Calu3 (cell line): ENCODE data around the gene SVEP1. TPM values are rescaled to one million over a fixed set of nuclear protein-coding genes. Genes with fewer than 3 reads are reported as not detected.

Source experiments
- Bru-seq: library from RNA; stranded (reverse); fragments of 400-500 nt; gene quantifications from one replicate; lab custom pipeline; 2021; lab: Mats Ljungman, UMichigan
- BruChase-seq, 2 experiments: library from RNA; stranded (reverse); fragments of 400-500 nt; gene quantifications; one replicate each; lab custom pipeline; 2021; lab: Mats Ljungman, UMichigan
- BruUV-seq: library from RNA; stranded (reverse); fragments of 400-500 nt; replicated peaks from 2 replicates; lab custom pipeline; 2021; lab: Mats Ljungman, UMichigan
- CTCF ChIA-PET: fragments of 300-600 bp; sonication (Branson Sonifier 250); formaldehyde crosslinking; loops from one replicate; lab custom pipeline; 2022; ENCODE audit warnings: antibody characterized with exemption; lab: Charles Lee
- DNase-seq: peaks from one replicate; pipeline ENCODE4 v3.0.0; 2022
- H3K27ac Mint-ChIP-seq: one replicate; pipeline ENCODE4 v1.8.0; 2022; ENCODE audit warnings: mixed read lengths; ENCODE audit not compliant: unreplicated experiment
- H3K27me3 Mint-ChIP-seq: one replicate; pipeline ENCODE4 v1.8.0; 2022; ENCODE audit warnings: mixed read lengths; ENCODE audit not compliant: unreplicated experiment
- H3K36me3 Mint-ChIP-seq: one replicate; pipeline ENCODE4 v1.8.0; 2022; ENCODE audit warnings: mild to moderate bottlenecking, moderate library complexity, mixed read lengths; ENCODE audit not compliant: insufficient read depth, unreplicated experiment
- H3K4me1 Mint-ChIP-seq: one replicate; pipeline ENCODE4 v1.8.0; 2022; ENCODE audit warnings: mild to moderate bottlenecking, low read depth, mixed read lengths; ENCODE audit not compliant: unreplicated experiment
- H3K4me3 Mint-ChIP-seq: one replicate; pipeline ENCODE4 v1.8.0; 2022; ENCODE audit warnings: mild to moderate bottlenecking, low read depth, moderate library complexity, mixed read lengths; ENCODE audit not compliant: unreplicated experiment
- H3K9me3 Mint-ChIP-seq: one replicate; pipeline ENCODE4 v1.8.0; 2022; ENCODE audit warnings: low read depth, mixed read lengths; ENCODE audit not compliant: unreplicated experiment
- CTCF ChIP-seq: fragments of 200-600 bp; IDR thresholded peaks from one replicate; pipeline ENCODE4 v1.8.0; 2022; ENCODE audit warnings: antibody characterized with exemption; ENCODE audit not compliant: unreplicated experiment
- intact Hi-C: fragments of 100-400 bp; cut with micrococcal nuclease; formaldehyde crosslinking; loops from one replicate; pipeline ENCODE4 v1.10.0; 2022; ENCODE audit not compliant: unreplicated experiment
- long read RNA-seq: library from polyadenylated mRNA; stranded (forward); transcript quantifications from one replicate; pipeline ENCODE4 v2.0.0, GENCODE V29; 2022
- total RNA-seq: library from RNA; stranded (reverse); gene quantifications from 2 replicates; pipeline ENCODE4 v1.2.3, GENCODE V29; 2022

The SVEP1 gene
- total RNA-seq: 0.24 and 0.35 TPM in 2 replicates
- Bru-seq, nascent RNA: percentile 18 among the genes with signal in this experiment
- BruChase-seq, experiment 1, labeled RNA remaining after a 6-hour chase: percentile 14 among the genes with signal in this experiment
- BruChase-seq, experiment 2, labeled RNA remaining after a 2-hour chase: percentile 13 among the genes with signal in this experiment
- long read RNA-seq: 0 reads

DNA sequence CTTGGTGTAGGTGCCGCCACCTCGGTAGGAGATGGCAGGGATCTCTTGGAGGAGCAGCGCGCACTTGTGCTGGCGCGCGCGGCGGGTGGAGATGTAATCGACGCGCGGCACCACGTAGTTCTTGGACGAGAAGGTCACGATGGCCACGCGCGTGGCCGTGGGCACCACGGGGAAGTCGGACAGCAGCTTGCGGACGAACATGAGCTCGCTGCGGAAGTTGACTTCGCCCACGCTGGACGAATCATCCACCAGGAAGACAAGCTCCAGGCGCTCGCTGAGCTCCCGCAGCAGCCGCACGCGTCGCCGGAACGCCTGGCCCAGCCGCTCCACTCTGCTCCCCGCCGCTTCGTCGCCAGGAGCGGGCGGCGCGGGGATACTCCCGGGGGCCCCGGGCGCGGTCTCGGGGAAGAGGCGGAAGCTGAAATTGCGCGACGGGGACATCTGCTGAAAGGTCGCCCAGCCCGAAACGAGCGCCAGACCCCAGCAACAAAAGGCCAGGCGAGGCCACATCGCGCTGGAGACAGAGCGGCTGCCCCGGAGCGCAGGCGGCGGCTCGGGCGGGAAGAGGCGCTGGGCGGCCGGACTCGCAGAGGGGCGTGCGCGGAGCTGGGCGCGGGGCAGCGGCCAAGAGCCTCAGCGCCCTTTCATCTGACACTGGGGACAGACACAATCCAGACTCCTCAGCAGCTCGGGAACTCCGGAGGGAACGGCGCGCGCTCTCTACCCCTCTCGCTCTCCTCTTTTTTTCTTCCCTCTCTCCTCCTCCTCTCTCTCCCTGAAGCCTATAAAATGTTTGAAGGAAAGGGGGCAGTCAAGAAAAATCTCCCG, at the start of gene SVEP1:
Gene SVEP1 (minus strand): TSS at position 708 of the 828 bp plus-strand sequence. CDS start 198 bp downstream, at position 510.
- Mint-ChIP-seq H3K4me1 (peaks cover 9% of the 10 kb centered on the region), H3K27ac (peak within 1 kb of the TSS; percentile 56), H3K27me3 (peaks cover 27% of the 10 kb centered on the region), H3K36me3 (peaks cover 12% of the 10 kb centered on the region), H3K4me3 (peak within 1 kb of the TSS; percentile 68), H3K9me3 (no peaks in the 10 kb centered on the region)
- CTCF ChIA-PET: no interaction called here
- no peak for DNase-seq
- intact Hi-C loops: no loop called here
- BruUV-seq: no TSS peak
- no peak for TF ChIP-seq CTCF

GRCh38 chr9:110626101-110626829, 46.7 kb upstream of the SVEP1 start:
- Mint-ChIP-seq H3K4me3 (no peak overlapping the region), H3K9me3 (no peaks in the 10 kb centered on the region), H3K27me3 (no peaks in the 10 kb centered on the region), H3K36me3 (no peaks in the 10 kb centered on the region), H3K27ac (no peak overlapping the region), H3K4me1 (peaks cover 9% of the 10 kb centered on the region)
- no peak for TF ChIP-seq CTCF
- intact Hi-C loops: no loop called here
- no peak for DNase-seq
- BruUV-seq: no TSS peak
- CTCF ChIA-PET: no interaction called here

- intact Hi-C loops: loop anchor here (1.0 to 5.0 kb wide), 3 partner anchors 171 to 441 kb away; no protein-coding TSS in a partner anchor
- Mint-ChIP-seq H3K9me3 (no peaks in the 10 kb centered on the region), H3K4me3 (no peak overlapping the region), H3K36me3 (no peaks in the 10 kb centered on the region), H3K27me3 (no peaks in the 10 kb centered on the region), H3K27ac (no peak overlapping the region), H3K4me1 (peaks cover 9% of the 10 kb centered on the region)
- peak; percentile 40 for TF ChIP-seq CTCF
- no TSS peak for BruUV-seq
- peak; percentile 41 for DNase-seq
- CTCF ChIA-PET: interaction anchor here (0.9 to 1.7 kb wide), 2 partner anchors 171 to 440 kb away, joined by 4 read pairs; no protein-coding TSS in a partner anchor
These were observed 44.0 kb upstream of the SVEP1 start for GRCh38 chr9:110623462-110624025.

DNA sequence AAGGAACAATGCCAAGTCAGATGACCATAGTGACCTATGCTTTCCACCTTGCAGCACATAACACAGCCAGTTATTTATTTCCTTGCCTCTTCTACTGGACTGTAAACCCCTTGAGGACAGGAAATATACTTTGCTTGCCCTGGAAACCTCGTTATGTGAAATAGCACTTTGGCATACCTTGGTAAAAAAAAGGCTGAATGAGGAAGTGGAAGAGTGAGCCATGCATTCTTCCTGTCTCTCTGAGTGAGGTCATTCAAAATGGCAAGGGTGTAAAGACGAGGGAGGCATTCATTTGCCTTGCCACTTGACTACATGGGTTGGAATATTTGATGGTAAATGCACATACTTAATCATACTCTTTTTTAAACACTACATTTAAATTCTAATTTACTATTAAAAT, 42.8 kb upstream of the SVEP1 start:
- Mint-ChIP-seq H3K36me3 (no peaks in the 10 kb centered on the region), H3K27me3 (no peaks in the 10 kb centered on the region), H3K27ac (no peak overlapping the region), H3K4me1 (peaks cover 9% of the 10 kb centered on the region), H3K4me3 (no peak overlapping the region), H3K9me3 (no peaks in the 10 kb centered on the region)
- CTCF ChIA-PET: no interaction called here
- intact Hi-C loops: loop anchor here (5.0 kb wide), 2 partner anchors 195 to 440 kb away; no protein-coding TSS in a partner anchor
- DNase-seq: no peak
- TF ChIP-seq CTCF: no peak
- BruUV-seq: no TSS peak
